H1 (cell line): ENCODE results near the gene LRRC74A.

Experiments
- ATF2 ChIP-seq: IDR thresholded peaks from 2 replicates; pipeline ENCODE4 v1.6.1; 2012; ENCODE audit warnings: low read length, inconsistent platforms
- CTCF ChIP-seq, 3 experiments: IDR thresholded peaks; 1 replicate in 2 of 3; 2 replicates in 1 of 3; pipeline versions ENCODE4 v1.5.1 to v1.6.1; 2011; ENCODE audit warnings: low read length in 3 of 3, mild to moderate bottlenecking in 3 of 3, inconsistent platforms in 2 of 3, low read depth in 1 of 3, moderate library complexity in 1 of 3; ENCODE audit not compliant: insufficient read depth in 1 of 3; ENCODE audit errors: control extremely low read depth in 1 of 3
- SIN3A ChIP-seq, 2 experiments: IDR thresholded peaks in 1 of 2; conservative IDR thresholded peaks in 1 of 2; 2 replicates each; pipeline ENCODE4 v1.6.1; 2011 to 2012; ENCODE audit warnings: low read length in 2 of 2, improper control_type of control experiment in 1 of 2, low read depth in 1 of 2, mild to moderate bottlenecking in 1 of 2
- SRF ChIP-seq: IDR thresholded peaks from 2 replicates; pipeline ENCODE4 v1.6.1; 2011; ENCODE audit warnings: mild to moderate bottlenecking, low read depth, low read length, moderate library complexity

- no peak for TF ChIP-seq CTCF (IDR thresholded peaks at IDR 0.05; ENCODE audit: control extremely low read depth in 1 of 3, insufficient read depth in 1 of 3, low read depth in 1 of 3, low read length in 3 of 3)
- TF ChIP-seq SRF, result no peak
- no peak for TF ChIP-seq ATF2
- no peak for TF ChIP-seq SIN3A (conservative IDR thresholded peaks at IDR 0.05 in 1 of 2, IDR thresholded peaks at IDR 0.05 in 1 of 2; ENCODE audit: low read depth in 1 of 2, low read length in 2 of 2)
Measured at GRCh38 chr14:76812093-76812421, 14.2 kb upstream of the LRRC74A start.
